Measurements from ENCODE around the gene COX10.
A peak's percentile ranks its signal among the peaks of the same experiment; 100 is the strongest.
"Not testable (repeated sequence)": the region's sequence is repeated elsewhere in the genome, so short reads cannot be mapped to it uniquely, and the experiment has no call there.

COX10 gene

GRCh38 chr17:14201021-14201987 lies 132.0 kb downstream of the COX10 start:
- no peak overlapping the region for H3K27ac ChIP-seq
- DNase-seq (ENCODE audit: low read depth, low spot score), result no peak

GRCh38 chr17:14201988-14202380 lies 132.7 kb downstream of the COX10 start:
- no peak for DNase-seq (ENCODE audit: low read depth, low spot score)
- H3K27ac ChIP-seq, result no peak overlapping the region

DNA sequence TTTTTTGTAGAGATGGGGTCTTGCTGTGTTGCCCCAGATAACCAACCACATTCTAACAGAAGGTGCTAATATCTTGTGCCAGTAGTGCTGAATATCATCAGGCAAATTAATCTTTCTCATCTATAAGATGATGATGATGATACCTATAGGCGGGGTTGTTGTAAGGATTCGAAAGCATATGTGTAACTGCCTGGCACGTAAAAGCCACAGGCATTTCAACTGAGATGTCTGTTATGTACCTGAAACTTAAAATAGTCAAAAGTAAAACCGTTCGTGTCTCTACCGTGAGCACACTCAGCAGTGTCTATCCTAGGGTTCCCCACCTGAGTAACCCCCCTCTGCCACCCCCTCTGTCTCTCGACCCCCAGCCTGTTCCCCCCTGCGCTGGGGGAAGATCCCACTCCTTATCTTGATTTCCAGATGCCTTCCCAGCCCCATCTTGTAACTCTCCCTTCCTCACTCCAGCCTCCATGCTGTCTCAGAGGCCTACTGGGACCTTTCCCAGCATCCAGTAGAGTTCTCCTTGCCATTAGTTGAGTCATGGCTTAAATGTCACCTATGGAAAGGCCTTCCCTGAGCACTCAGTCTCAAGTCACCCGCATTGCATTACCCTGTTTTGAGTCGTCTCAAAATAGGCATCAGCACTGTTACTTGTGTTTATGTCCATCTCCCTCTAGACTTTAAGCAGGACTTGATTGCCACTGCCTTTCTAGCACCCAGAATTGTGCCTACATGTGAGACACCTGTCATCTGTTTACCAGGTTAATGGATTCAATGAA lies 133.3 kb downstream of the COX10 start:
- no peak overlapping the region for H3K27ac ChIP-seq
- DNase-seq (ENCODE audit: low read depth, low spot score), result no peak

GRCh38 chr17:14203388-14203787 lies 134.1 kb downstream of the COX10 start:
- DNase-seq (ENCODE audit: low read depth, low spot score), result no peak

GRCh38 chr17:14204084-14204483 lies 134.8 kb downstream of the COX10 start:
- no peak for DNase-seq (ENCODE audit: low read depth, low spot score)
- H3K27ac ChIP-seq, result no peak overlapping the region

More at GRCh38 chr17:14203388-14203787, 134.1 kb downstream of the COX10 start:
- H3K27ac ChIP-seq, result no peak overlapping the region

GRCh38 chr17:14204546-14204945 lies 135.2 kb downstream of the COX10 start:
- no peak overlapping the region for H3K27ac ChIP-seq
- DNase-seq (ENCODE audit: low read depth, low spot score), result no peak

DNA sequence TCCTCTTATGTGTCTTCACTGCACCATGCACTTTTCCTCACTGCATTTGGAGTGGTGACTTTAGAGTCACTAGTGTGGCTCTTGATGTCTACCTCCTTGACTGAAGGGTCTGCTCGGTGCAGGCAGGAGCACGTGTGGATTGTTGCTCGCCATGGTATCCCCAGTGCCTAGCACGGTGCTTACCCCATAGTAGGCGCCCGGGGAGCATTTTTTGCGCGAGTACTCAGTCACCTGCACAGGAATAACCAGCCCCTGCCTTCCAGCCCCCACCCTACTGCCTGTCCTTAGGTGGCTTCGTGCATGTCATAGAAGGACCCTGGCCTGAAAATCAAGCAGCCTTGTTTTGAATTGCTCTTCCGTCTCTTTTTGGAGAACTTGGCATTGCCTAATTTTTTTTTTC lies 136.1 kb downstream of the COX10 start:
- no peak for DNase-seq (ENCODE audit: low read depth, low spot score)
- H3K27ac ChIP-seq, result no peak overlapping the region

DNA sequence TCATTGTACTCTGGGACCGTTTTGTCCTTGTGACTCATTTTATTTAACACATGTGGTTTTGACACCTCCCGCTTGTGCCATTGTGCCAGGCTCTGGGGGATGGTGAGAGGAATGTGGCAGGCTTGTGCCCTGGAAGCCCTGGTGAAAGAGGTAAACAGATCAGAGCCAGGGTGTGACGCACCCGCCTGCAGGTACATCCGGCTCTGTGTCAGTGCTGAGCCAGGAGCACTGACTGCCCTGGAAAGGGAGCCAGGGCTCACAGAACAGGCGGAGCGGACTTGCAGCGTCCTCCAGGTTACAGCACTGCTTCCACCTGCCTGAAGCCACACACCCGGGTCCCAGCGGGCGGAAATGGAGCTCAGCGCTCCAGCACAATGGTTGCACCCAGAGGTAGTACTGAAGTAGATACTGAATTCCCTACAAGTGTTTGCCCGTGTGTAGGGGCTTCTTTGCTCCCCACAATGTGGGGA lies 136.7 kb downstream of the COX10 start:
- no peak overlapping the region for H3K27ac ChIP-seq

DNA sequence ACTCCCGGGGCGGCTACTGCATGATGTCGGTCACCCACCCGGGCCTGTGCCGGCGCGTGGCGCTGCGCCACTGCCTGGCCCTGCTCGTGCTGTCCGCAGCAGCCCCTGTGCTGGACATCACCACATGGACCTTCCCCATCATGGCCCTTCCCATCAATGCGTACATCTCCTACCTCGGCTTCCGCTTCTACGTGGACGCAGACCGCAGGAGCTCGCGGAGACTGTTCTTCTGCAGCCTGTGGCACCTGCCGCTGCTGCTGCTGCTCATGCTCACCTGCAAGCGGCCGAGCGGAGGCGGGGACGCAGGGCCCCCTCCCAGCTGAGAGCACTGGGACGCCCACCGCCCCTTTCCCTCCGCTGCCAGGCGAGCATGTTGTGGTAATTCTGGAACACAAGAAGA lies 137.6 kb downstream of the COX10 start:
- DNase-seq (ENCODE audit: low read depth, low spot score), result no peak
- H3K27ac ChIP-seq, result no peak overlapping the region

More for the DNA sequence above, 136.7 kb downstream of the COX10 start:
- DNase-seq (ENCODE audit: low read depth, low spot score), result peak; percentile 94

DNA sequence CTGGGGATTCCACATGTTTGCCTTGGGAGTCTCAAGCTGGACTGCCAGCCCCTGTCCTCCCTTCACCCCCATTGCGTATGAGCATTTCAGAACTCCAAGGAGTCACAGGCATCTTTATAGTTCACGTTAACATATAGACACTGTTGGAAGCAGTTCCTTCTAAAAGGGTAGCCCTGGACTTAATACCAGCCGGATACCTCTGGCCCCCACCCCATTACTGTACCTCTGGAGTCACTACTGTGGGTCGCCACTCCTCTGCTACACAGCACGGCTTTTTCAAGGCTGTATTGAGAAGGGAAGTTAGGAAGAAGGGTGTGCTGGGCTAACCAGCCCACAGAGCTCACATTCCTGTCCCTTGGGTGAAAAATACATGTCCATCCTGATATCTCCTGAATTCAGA lies 138.5 kb downstream of the COX10 start:
- DNase-seq (ENCODE audit: low read depth, low spot score), result no peak
- no peak overlapping the region for H3K27ac ChIP-seq

GRCh38 chr17:14209215-14209614 lies 139.9 kb downstream of the COX10 start:
- DNase-seq (ENCODE audit: low read depth, low spot score), result no peak
- no peak overlapping the region for H3K27ac ChIP-seq

- no peak overlapping the region for H3K27ac ChIP-seq
- no peak for DNase-seq (ENCODE audit: low read depth, low spot score)
Measured at GRCh38 chr17:14211246-14211645, 141.9 kb downstream of the COX10 start.

- no peak for DNase-seq (ENCODE audit: low read depth, low spot score)
Measured at GRCh38 chr17:14211801-14212200, 142.5 kb downstream of the COX10 start.

DNA sequence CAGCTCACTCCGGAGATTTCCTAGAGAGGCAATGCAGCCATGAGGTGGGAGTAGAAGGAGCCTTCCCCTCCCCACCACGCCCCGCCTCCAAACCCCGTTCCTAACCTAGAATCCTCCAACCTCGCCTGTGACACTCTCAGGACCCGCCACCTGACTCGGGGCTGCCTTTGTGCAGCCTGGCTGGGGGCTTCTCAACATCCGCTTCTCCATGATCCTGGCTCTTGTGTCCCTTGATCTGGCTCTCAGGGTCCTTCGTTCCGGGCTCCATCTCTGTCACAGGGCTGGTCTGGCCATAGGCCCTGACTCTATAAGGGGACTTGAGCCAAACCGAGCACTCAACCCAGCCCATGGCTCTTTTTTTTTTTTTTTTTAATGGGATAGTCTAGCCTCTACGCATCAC lies 143.1 kb downstream of the COX10 start:
- H3K27ac ChIP-seq, result no peak overlapping the region
- no peak for DNase-seq (ENCODE audit: low read depth, low spot score)

More at GRCh38 chr17:14211801-14212200, 142.5 kb downstream of the COX10 start:
- no peak overlapping the region for H3K27ac ChIP-seq

GRCh38 chr17:14214271-14214670 lies 145.0 kb downstream of the COX10 start:
- DNase-seq (ENCODE audit: low read depth, low spot score), result no peak
- no peak overlapping the region for H3K27ac ChIP-seq

DNA sequence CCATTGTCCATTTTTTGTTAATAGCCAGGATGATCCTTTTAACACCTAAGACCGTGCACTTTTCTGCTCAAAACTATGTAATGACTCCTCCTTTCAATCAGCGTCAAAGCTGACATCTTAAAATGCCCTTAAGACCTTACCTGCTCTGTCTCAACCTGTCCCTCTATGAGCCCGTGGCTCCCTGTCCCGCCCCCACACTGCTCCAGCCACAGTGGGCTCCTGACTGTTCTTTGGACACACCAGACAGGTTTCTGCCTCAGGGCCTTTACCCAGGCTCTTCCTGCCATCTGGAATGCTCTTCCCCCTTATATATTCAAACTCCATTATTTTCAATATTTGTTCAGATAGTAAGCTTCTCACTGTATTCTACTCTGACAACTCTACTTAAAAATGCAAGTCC lies 153.3 kb downstream of the COX10 start:
- no peak for DNase-seq (ENCODE audit: low read depth, low spot score)
- no peak overlapping the region for H3K27ac ChIP-seq

DNA sequence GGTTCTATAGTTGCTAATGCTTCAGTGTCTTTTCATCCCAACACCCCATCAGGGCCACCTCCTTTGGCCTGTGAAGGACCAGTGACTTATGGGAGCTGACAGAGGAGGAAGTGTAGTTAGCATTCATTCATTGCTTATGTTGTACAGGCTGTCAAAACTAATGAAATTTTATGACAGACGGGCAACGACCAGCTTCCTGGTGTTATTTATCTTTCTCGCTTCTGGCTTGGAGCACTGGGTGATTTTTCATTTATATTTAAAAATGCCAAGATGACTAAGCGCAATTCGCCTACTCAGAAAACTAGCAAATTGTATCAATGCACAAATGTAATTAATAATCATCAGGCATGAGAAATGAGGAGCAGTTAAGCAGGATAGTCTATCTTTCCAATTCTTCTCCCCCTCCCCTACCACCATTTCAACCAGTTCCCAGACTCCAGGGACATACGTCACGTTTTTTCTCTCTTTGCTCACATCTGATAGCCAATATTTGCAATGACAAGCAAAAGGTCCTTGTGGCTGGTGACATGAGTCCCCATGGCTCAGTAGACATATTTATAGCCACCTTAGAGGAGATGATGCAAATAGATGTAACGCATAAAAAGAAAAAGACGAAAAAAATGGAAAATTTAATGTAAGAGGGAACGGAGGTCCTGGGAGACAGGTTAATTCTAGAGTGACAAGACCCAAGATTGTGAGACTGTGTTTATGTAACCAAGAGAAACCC lies 156.1 kb downstream of the COX10 start:
- no peak for DNase-seq (ENCODE audit: low read depth, low spot score)
- no peak overlapping the region for H3K27ac ChIP-seq

DNA sequence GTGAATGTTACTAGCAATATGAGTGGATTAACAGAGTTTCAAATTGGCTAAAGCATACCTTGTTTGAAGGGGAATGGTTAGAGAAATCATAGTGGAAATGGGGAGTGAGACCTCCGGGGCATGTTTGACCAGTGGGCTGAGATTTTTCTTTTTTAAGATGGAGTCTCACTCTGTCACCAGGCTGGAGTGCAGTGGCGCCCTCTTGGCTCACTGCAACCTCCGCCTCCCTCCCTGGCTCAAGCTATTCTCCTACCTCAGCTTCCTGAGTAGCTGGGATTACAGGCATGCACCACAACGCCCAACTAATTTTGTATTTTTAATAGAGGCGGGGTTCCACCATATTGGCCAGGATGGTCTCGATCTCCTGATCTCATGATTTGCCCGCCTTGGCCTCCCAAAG lies 157.7 kb downstream of the COX10 start:
- DNase-seq (ENCODE audit: low read depth, low spot score), result no peak
- no peak overlapping the region for H3K27ac ChIP-seq

- no peak for DNase-seq (ENCODE audit: low read depth, low spot score)
- H3K27ac ChIP-seq, result no peak overlapping the region
Measured at GRCh38 chr17:14228903-14229302, 159.6 kb downstream of the COX10 start.

- not testable (repeated sequence) for H3K27ac ChIP-seq; DNase-seq (ENCODE audit: low read depth, low spot score)
Measured at GRCh38 chr17:14231187-14231586, 161.9 kb downstream of the COX10 start.
